GM20000 (cell line): Measurements from ENCODE around the gene SLC17A2.

ENCODE experiments used
- DNase-seq: peaks from one replicate; pipeline ENCODE4 v3.0.0; 2012; ENCODE audit warnings: low spot score
- TF ChIP-seq, protein P1 (sequence below): IDR thresholded peaks from 2 replicates; pipeline ENCODE4 v1.5.1; 2012; ENCODE audit warnings: mild to moderate bottlenecking, control low read depth; ENCODE audit errors: extremely low read depth, missing control alignments

Gene SLC17A2

DNA sequence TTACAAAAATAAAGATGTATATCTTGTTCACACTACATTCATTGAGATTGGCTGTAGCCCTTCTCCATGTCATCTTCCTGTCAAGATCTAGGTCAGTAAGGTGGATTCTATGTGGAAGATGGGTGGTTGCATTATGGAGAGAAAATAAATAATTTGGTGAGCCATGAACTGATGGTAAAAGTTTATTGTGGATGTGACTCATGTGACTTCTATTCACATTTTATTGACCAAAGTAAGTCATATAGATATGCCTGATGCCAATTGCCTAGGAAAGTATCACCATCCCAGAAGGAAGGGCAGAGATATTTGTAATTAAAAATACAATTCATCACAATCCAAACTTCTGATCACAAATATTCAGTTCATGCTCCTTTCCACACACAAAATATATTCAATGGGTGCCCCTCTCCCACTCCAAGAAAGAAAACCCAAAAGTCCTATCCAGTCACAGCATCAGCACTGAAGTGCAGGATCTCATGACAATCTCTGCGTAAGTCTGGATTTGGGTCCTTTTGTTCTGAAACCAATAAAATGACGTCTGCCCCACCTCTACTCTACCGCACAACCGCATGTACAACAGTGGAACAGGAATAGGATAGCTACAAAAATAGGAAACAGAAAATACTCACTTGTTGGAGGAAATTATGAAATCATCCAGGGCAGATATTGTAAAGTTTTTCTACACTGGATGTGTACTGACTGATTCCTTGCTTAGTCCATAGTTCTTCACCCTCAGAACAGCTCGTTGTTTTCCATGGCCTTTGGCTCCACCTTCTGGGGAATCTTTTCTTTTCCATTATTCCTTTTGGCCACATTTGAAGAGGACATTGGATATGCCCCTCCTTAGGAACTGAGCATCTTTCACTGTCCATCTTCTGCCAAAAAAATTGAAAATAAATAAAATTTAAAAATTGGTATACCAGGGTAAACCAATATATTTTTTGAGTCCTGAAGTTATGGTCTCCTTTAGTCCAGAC lies 40.3 kb downstream of the SLC17A2 start:
- TF ChIP-seq, protein P1, sequence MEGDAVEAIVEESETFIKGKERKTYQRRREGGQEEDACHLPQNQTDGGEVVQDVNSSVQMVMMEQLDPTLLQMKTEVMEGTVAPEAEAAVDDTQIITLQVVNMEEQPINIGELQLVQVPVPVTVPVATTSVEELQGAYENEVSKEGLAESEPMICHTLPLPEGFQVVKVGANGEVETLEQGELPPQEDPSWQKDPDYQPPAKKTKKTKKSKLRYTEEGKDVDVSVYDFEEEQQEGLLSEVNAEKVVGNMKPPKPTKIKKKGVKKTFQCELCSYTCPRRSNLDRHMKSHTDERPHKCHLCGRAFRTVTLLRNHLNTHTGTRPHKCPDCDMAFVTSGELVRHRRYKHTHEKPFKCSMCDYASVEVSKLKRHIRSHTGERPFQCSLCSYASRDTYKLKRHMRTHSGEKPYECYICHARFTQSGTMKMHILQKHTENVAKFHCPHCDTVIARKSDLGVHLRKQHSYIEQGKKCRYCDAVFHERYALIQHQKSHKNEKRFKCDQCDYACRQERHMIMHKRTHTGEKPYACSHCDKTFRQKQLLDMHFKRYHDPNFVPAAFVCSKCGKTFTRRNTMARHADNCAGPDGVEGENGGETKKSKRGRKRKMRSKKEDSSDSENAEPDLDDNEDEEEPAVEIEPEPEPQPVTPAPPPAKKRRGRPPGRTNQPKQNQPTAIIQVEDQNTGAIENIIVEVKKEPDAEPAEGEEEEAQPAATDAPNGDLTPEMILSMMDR: peak; percentile 10
- DNase-seq: no peak

GRCh38 chr6:25888626-25889025 lies 41.9 kb downstream of the SLC17A2 start:
- DNase-seq: no peak
- TF ChIP-seq, protein P1: no peak

DNA sequence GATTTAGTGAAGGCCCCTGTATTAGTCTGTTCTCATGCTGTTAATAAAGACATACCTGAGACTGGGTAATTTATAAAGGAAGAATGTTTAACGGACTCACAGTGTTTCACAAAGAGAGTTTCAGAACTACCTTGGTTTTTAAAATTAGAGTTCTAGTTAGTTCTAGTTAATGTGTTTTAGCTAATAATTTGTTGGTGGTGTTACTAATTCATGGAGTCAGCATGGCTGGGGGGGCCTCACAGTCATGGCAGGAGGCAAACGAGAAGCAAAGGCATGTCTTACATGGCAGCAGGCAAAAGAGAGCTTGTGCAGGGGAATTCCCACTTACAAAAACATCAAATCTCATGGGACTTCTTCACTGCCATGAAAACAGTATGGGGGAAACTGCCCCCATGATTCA lies 44.4 kb downstream of the SLC17A2 start:
- TF ChIP-seq, protein P1: no peak
- DNase-seq: no peak

DNA sequence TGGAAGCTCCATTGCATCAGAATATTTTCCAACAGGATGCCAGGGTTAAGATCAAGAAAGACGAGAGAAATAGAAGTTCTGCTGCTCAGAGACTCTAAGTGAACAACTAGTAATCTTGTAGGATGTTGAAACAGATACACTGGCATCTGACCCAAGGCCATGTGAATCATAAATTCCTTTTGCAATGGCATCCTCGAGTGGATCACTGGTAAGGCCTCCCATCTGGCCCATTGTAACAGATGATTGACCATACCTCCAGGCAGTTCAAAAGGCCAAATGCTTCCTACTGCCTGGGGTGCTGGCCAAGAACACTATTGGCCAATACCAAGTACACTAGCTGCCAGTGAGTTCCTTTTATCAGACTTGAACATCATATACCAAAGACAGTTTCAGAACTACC lies 46.5 kb downstream of the SLC17A2 start:
- no peak for DNase-seq
- TF ChIP-seq, protein P1: no peak

DNA sequence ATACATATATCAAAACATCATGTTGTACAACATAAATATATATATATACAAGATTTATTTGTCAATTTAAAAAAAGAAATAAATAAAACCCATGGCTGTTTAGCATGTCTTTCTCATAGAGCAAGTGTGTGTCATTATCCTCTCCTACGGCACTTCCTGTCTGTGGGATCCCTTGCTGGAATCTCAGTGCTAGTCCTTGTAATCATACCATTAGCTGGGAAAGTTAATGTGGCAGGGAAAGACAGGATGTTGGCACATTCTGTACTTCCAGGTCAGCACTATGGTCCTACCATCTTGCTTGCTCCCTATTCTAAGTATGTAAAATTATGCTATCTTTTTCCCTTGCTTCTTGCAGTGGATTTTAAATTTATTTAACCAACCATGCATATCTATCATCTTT lies 47.0 kb downstream of the SLC17A2 start:
- no peak for DNase-seq
- TF ChIP-seq, protein P1: no peak

- DNase-seq: no peak
These were observed 48.4 kb downstream of the SLC17A2 start for GRCh38 chr6:25882051-25882496.

DNA sequence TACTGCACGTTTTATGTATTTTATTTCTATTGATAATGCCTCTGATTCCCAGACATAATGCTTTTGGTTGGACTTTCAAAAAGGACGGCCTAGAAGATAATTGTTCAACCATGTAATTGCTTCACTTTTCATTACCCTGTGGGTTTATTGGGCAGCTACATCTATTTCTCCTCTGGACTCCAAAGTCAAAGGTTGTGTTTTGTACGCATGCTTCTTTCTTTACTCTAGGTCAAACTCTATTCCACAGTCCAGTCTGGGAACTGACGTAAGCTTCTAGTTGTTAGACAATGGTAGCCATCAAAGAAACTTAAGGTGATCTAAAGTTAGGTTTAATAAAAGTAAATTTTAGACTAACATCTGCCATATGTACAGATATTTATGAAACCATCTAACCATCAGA lies 49.9 kb downstream of the SLC17A2 start:
- DNase-seq: no peak
- TF ChIP-seq, protein P1: no peak

More at GRCh38 chr6:25882051-25882496, 48.4 kb downstream of the SLC17A2 start:
- TF ChIP-seq, protein P1: no peak
